Fibroblast of pulmonary artery (primary cell): Measurements from ENCODE around the gene PAX3.

Source experiments
- DNase-seq: peaks from one replicate; pipeline ENCODE4 v3.0.0-alpha.2; 2010; ENCODE audit warnings: low read depth
- H3K4me3 ChIP-seq: replicated peaks from 2 replicates; pipeline ENCODE4 v1.5.1; 2011; ENCODE audit warnings: low read depth, mild to moderate bottlenecking, control low read depth, low read length, moderate library complexity
- CTCF ChIP-seq: IDR thresholded peaks from 2 replicates; pipeline ENCODE4 v1.5.1; 2011; ENCODE audit warnings: mild to moderate bottlenecking, control low read depth, low read length, inconsistent platforms; ENCODE audit errors: missing control alignments

The PAX3 gene

GRCh38 chr2:222304737-222305515 is 6.1 kb upstream of the PAX3 start:
- TF ChIP-seq CTCF: no peak
- no peak overlapping the region for H3K4me3 ChIP-seq
- DNase-seq: no peak

- no peak for TF ChIP-seq CTCF
- no peak overlapping the region for H3K4me3 ChIP-seq
- DNase-seq: no peak
These were observed 5.3 kb upstream of the PAX3 start for GRCh38 chr2:222303828-222304736.

GRCh38 chr2:222303045-222303827 is 4.4 kb upstream of the PAX3 start:
- no peak for DNase-seq
- H3K4me3 ChIP-seq: no peak overlapping the region
- TF ChIP-seq CTCF: no peak

- no peak for DNase-seq
- H3K4me3 ChIP-seq: no peak overlapping the region
- TF ChIP-seq CTCF: no peak
These were observed 3.6 kb upstream of the PAX3 start for GRCh38 chr2:222302178-222303018.

GRCh38 chr2:222301796-222302118 is 3.0 kb upstream of the PAX3 start:
- DNase-seq: no peak
- no peak overlapping the region for H3K4me3 ChIP-seq
- no peak for TF ChIP-seq CTCF
